Omental fat pad (tissue), 4 donors: ENCODE results near the gene ZNF407. TPM values are rescaled to one million over a fixed set of nuclear protein-coding genes. Genes with fewer than 3 reads are reported as not detected.

Source experiments
- ATAC-seq: fragments of 150-250 bp; one replicate; pipeline ENCODE4 v1.9.1; 2016; ENCODE audit warnings: mild to moderate bottlenecking, moderate library complexity; ENCODE audit not compliant: low FRiP score
- DNase-seq: peaks from one replicate; pipeline ENCODE4 v3.0.0-alpha.2; 2019; ENCODE audit warnings: low spot score
- total RNA-seq, 4 donors: library from RNA; depleted of rRNA; stranded (reverse); fragments of >200 nt; gene quantifications; one replicate each; pipeline ENCODE4 v1.1.0, GENCODE V29; 2016
- TF ChIP-seq, protein P1 (sequence below), 3 donors: fragments of 450-650 bp; IDR thresholded peaks; one replicate each; pipeline ENCODE4 v1.5.1; 2016 to 2017; ENCODE audit warnings: antibody characterized with exemption in 3 of 3, mild to moderate bottlenecking in 3 of 3, moderate library complexity in 2 of 3

ZNF407 gene
- total RNA-seq, 4 donors from 2014 or later = 13.4 to 26.7 (median 19.7) TPM

DNA sequence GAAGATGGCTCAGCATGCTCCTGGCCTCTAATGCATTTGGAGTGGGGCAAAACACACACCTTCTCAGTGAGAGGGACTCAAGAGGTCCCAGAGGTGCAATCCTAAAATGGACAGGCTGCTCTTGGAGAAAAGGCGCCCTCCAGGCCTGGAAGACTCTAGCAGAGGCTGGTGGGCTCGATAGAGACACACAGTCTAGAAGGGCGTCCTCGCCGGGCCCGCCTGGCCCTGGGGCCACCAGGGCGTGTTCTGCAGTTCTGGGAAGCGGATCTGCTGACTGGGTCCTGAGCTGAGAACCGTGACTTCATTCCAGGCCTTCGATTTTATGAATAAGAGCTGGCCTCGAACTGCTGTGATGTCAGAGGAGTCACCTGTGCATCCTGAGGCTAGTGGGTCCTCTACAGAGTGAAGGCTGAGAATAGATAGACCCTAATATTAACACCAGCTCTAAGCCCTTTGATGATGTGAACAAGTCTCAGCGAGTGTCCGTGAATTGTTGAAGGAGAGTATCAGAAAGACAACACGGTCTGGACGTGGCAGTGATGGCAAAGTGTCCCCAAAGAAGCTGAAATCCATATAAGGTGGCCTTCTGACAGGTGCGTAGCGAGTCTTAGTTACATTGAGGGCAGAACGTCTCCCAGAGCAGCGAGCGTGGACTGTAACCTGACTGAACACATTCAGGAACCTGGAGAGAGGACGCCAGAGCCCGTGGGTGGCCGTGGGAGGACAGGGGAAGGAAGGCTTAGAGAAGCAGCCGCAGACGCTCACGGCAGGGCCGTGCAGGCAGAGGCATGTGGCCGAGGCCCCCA lies 474.4 kb downstream of the ZNF407 start:
- no peak for DNase-seq
- TF ChIP-seq, protein P1, sequence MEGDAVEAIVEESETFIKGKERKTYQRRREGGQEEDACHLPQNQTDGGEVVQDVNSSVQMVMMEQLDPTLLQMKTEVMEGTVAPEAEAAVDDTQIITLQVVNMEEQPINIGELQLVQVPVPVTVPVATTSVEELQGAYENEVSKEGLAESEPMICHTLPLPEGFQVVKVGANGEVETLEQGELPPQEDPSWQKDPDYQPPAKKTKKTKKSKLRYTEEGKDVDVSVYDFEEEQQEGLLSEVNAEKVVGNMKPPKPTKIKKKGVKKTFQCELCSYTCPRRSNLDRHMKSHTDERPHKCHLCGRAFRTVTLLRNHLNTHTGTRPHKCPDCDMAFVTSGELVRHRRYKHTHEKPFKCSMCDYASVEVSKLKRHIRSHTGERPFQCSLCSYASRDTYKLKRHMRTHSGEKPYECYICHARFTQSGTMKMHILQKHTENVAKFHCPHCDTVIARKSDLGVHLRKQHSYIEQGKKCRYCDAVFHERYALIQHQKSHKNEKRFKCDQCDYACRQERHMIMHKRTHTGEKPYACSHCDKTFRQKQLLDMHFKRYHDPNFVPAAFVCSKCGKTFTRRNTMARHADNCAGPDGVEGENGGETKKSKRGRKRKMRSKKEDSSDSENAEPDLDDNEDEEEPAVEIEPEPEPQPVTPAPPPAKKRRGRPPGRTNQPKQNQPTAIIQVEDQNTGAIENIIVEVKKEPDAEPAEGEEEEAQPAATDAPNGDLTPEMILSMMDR (IDR thresholded peaks at IDR 0.05) = no peak
- ATAC-seq = no peak

DNA sequence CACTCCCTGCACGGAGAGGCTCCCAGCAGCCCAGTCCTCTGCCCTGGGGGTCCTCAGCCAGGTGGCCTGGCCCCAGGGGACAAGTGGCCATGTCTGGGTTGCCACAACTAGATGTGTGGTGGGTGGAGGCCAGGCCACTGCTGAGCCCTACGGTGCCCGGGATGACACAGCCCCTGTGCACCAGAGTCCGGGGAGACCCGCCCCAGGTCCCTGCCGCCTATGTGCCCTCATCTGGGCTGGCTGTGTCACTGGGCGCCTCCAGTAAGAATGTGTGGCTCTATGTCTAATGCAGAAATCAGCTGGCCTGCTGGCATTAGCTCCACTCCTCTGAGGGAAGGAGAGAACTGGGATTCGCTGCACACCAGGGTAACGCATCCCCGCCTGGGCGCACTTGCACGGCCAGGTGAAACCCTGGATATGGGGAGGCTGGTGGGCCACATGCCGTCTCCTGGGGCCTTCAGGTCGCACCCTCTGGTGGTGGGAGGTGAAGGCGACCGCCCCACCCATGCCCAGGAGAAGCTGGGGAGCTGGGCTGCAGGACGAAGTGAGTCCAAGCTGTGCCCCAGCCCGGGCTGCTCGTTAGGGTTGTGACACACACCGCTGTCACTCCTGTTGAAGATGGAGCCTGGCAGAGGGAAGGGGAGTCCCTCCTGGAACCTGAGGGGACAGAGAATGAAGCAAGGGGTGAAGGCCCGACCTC lies 475.2 kb downstream of the ZNF407 start:
- DNase-seq (no peak), ATAC-seq (no peak)
- TF ChIP-seq, protein P1 (IDR thresholded peaks at IDR 0.05) = no peak

DNA sequence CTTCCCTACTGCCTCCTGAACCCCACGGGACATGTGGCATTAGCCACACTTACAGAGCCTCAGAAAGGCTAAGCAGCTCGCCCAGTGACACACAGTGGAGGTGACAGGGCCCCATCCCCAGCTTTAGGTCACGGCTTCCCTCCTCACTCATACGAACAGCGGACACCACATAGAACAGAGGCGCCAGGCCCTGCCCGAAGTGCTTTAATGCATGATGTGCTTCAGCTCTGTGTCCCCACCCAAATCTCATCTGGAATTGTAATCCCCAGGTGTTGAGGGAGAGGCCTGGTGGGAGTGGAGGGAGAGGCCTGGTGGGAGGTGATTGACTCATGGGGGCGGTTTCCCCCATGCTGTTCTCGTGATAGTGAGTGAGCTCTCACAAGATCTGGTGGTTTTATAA lies 476.0 kb downstream of the ZNF407 start:
- ATAC-seq = no peak
- no peak for DNase-seq
- TF ChIP-seq, protein P1 (IDR thresholded peaks at IDR 0.05) = no peak

DNA sequence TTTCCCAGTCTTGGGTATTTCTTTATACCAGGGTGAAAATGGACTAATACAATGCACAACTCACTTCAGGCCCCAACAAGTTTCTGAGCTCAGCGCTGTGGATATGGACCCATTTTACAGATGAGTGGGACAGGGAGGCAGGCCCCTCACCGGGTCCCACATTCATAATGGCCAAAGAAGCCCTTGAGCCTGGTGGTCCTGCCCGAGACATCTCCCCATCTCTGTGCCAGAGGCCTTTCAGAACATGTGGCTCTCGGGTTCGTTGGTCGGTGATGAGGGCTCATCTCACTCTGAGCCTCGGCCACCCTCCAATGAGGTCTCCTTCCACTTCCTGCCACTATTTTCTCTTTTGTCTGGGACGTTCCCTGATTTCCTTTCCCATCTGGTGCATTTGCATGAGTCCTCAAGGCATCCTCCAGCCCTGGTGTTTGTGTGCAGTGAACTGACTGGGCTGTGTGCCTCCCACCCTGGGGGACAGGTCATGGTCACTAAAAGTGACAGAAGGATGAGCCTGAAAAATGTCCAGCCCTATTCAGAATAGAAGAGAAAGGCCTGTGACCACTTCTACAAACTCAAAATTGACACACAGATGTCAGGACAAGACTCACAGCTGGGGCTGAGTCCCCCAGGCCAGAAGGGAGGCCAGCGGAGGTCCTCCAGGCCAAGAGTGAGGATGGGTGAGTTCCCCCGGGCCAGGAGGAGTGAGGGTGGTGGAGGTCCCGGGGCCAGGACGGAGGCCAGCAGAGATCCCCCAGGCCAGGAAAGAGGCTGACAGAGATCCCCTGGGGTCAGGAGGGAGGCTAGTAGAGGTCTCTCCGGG lies 476.7 kb downstream of the ZNF407 start:
- ATAC-seq = no peak
- no peak for DNase-seq
- TF ChIP-seq, protein P1 (IDR thresholded peaks at IDR 0.05) = no peak

DNA sequence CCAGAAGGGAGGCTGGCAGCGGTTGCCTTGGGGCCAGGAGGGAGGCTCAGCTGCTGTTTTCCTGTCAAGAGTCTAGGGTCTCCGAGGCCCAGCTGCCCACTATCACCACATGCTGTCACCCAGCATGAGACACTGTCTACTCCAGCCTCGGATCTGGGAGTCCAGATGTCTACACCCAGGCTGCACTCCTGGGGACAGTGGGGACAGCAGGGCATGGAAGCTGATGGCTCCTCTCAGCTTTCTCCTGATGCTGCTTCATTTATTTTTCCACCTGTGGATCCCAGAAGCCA lies 477.3 kb downstream of the ZNF407 start:
- DNase-seq = no peak
- ATAC-seq = no peak
- TF ChIP-seq, protein P1 (IDR thresholded peaks at IDR 0.05) = no peak

DNA sequence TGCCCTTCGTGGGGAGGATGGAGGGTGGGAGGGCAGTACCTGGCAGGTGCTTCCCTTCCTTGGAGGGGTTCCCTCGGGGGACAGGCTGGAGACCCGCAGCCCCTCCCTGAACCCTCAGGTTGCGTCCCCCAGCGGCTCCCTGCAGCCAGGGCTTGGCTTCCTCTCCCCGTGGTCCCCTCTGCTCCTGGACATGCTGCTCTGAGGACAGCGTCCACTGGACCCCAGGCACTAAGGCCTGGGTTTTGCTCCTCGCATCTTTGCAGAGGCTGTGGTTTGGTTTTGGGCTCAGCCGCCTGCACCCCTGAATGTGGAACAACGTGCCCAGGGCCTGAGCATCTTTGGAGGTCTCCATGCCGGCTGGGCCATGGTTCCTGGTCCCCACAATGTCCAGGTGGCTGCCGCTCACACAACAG lies 477.8 kb downstream of the ZNF407 start:
- DNase-seq = no peak
- TF ChIP-seq, protein P1 (IDR thresholded peaks at IDR 0.05) = no peak
- ATAC-seq = no peak
